Endothelial cell (in vitro differentiated cells): ENCODE measurements around the gene LRRC14B. TPM values are rescaled to one million over a fixed set of nuclear protein-coding genes. Genes with fewer than 3 reads are reported as not detected.

Experiments
- DNase-seq: peaks from one replicate; pipeline ENCODE4 v3.0.0; 2021; ENCODE audit warnings: low spot score
- H3K27ac Mint-ChIP-seq: one replicate; pipeline ENCODE4 v1.8.0; 2021; ENCODE audit warnings: mixed read lengths, inconsistent platforms; ENCODE audit not compliant: unreplicated experiment
- H3K27me3 Mint-ChIP-seq: one replicate; pipeline ENCODE4 v1.8.0; 2021; ENCODE audit warnings: mild to moderate bottlenecking, moderate library complexity, mixed read lengths, inconsistent platforms; ENCODE audit not compliant: unreplicated experiment
- H3K36me3 Mint-ChIP-seq: one replicate; pipeline ENCODE4 v1.8.0; 2021; ENCODE audit warnings: mild to moderate bottlenecking, low read depth, mixed read lengths, inconsistent platforms; ENCODE audit not compliant: unreplicated experiment
- H3K4me1 Mint-ChIP-seq: one replicate; pipeline ENCODE4 v1.8.0; 2021; ENCODE audit warnings: mild to moderate bottlenecking, mixed read lengths, inconsistent platforms; ENCODE audit not compliant: unreplicated experiment
- H3K4me3 Mint-ChIP-seq: one replicate; pipeline ENCODE4 v1.8.0; 2021; ENCODE audit warnings: mild to moderate bottlenecking, mixed read lengths, inconsistent platforms; ENCODE audit not compliant: unreplicated experiment
- H3K9me3 Mint-ChIP-seq: one replicate; pipeline ENCODE4 v1.8.0; 2021; ENCODE audit warnings: mixed read lengths, inconsistent platforms; ENCODE audit not compliant: unreplicated experiment
- CTCF ChIP-seq: fragments of 200-600 bp; sonication (generic); IDR thresholded peaks from one replicate; pipeline ENCODE4 v1.5.0; 2021; ENCODE audit warnings: antibody characterized with exemption; ENCODE audit not compliant: unreplicated experiment
- total RNA-seq: library from RNA; stranded (reverse); fragmentation: NEBNext Ultra II Directional; extraction: Animal tissue kit (Norgen Biotek cat#: 25700); gene quantifications from one replicate; pipeline ENCODE4 v1.2.1, GENCODE V29; 2021; ENCODE audit not compliant: unreplicated experiment

Gene LRRC14B
- total RNA-seq, 1 donor from 2014 or later: not detected

DNA sequence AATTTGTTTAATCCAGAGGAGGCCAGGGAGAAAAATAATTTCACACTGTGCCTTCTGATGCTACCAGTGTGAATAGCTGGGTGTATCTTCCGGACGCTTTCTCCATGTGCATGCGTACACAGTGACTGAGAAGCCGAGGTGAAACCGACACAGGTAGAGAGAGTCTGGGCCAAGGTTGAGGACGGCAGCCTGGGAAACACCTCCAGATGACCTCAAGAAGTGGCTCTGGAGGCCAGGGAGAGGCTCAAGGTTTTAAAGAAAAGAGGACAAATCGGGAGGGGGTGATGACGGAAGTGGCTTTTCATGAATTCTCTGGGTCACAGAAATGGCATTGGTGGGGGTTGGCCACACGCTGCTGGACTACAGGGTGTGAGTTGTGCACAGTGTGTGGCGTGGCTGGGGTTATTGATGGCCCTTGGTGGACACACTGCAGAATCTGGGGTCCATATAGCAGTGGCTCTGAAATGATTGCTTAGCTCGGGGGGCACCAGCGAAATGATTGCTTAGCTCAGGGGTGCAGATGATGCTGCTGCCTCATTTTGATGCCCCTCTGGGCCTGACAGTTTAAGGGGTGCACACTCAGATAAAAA, 34.1 kb upstream of the LRRC14B start:
- Mint-ChIP-seq H3K27me3 (peaks cover 8% of the 10 kb centered on the region), H3K4me1 (peaks cover 12% of the 10 kb centered on the region), H3K27ac (no peak overlapping the region), H3K36me3 (peaks cover 13% of the 10 kb centered on the region), H3K4me3 (no peak overlapping the region), H3K9me3 (no peaks in the 10 kb centered on the region)
- no peak for TF ChIP-seq CTCF
- DNase-seq: no peak

DNA sequence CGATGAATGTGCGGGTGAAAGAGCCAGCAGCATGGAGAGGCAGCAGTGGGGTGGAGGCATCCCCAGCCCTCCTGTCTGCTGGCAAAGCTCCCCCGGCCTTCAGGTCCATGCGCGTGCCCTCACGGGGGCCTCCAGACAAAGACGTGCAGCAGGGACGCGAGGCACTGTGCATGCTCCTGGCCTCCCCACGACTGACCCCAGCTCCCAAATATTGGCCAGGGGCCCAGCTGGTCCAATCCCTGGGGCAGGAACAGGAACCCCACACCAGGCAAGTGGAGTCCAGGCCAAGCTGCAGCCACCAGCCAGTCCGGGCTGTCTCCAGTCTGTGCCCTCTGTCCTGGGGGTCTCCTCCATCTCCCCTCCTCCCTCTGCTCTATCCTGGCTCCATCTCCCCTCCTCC, 33.5 kb upstream of the LRRC14B start:
- Mint-ChIP-seq H3K27ac (no peak overlapping the region), H3K9me3 (no peaks in the 10 kb centered on the region), H3K4me3 (no peak overlapping the region), H3K4me1 (peaks cover 12% of the 10 kb centered on the region), H3K36me3 (peaks cover 13% of the 10 kb centered on the region), H3K27me3 (peaks cover 7% of the 10 kb centered on the region)
- no peak for TF ChIP-seq CTCF
- no peak for DNase-seq

- no peak for DNase-seq
- no peak for TF ChIP-seq CTCF
- peaks cover 12% of the 10 kb centered on the region for H3K4me1 Mint-ChIP-seq
- no peaks in the 10 kb centered on the region for H3K9me3 Mint-ChIP-seq
- peaks cover 16% of the 10 kb centered on the region for H3K36me3 Mint-ChIP-seq
- H3K27ac Mint-ChIP-seq: no peak overlapping the region
- H3K27me3 Mint-ChIP-seq: peaks cover 10% of the 10 kb centered on the region
- no peak overlapping the region for H3K4me3 Mint-ChIP-seq
Measured at GRCh38 chr5:158807-159447, 32.4 kb upstream of the LRRC14B start.

- no peak overlapping the region for H3K27ac Mint-ChIP-seq
- peaks cover 11% of the 10 kb centered on the region for H3K27me3 Mint-ChIP-seq
- TF ChIP-seq CTCF: no peak
- H3K4me3 Mint-ChIP-seq: no peak overlapping the region
- H3K4me1 Mint-ChIP-seq: peaks cover 9% of the 10 kb centered on the region
- H3K9me3 Mint-ChIP-seq: no peaks in the 10 kb centered on the region
- no peak for DNase-seq
- peaks cover 16% of the 10 kb centered on the region for H3K36me3 Mint-ChIP-seq
Measured at GRCh38 chr5:159448-160172, 31.7 kb upstream of the LRRC14B start.

GRCh38 chr5:160173-160510, 31.2 kb upstream of the LRRC14B start:
- no peak for TF ChIP-seq CTCF
- H3K27ac Mint-ChIP-seq: no peak overlapping the region

More at GRCh38 chr5:160173-160510, 31.2 kb upstream of the LRRC14B start:
- Mint-ChIP-seq H3K27me3 (peaks cover 11% of the 10 kb centered on the region), H3K9me3 (no peaks in the 10 kb centered on the region), H3K36me3 (peaks cover 16% of the 10 kb centered on the region), H3K4me3 (no peak overlapping the region), H3K4me1 (peaks cover 9% of the 10 kb centered on the region)
- no peak for DNase-seq
